Activated CD4-positive, CD25-positive, alpha-beta regulatory T cell (primary cell): Measurements from ENCODE around the gene COPE.
A peak's percentile ranks its signal among the peaks of the same experiment; 100 is the strongest.

Experiments used
- DNase-seq, 4 experiments: peaks; one replicate each; lab custom pipeline; 2025; lab: John Stamatoyannopoulos, UW

The COPE gene

GRCh38 chr19:18867751-18868150, 51.4 kb downstream of the COPE start:
- no peak for DNase-seq

- DNase-seq, result no peak
Measured at GRCh38 chr19:18867199-18867598, 52.0 kb downstream of the COPE start.

GRCh38 chr19:18866800-18867123, 52.4 kb downstream of the COPE start:
- no peak for DNase-seq

- DNase-seq, result peak; percentile 20 to 53 (median 34)
Measured at GRCh38 chr19:18865973-18866799, 53.0 kb downstream of the COPE start.

GRCh38 chr19:18865106-18865972, 53.8 kb downstream of the COPE start:
- DNase-seq, result no peak

GRCh38 chr19:18863843-18864362, 55.3 kb downstream of the COPE start:
- DNase-seq, result no peak

- no peak for DNase-seq
Measured at GRCh38 chr19:18862976-18863842, 56.0 kb downstream of the COPE start.

GRCh38 chr19:18861917-18862316, 57.3 kb downstream of the COPE start:
- DNase-seq, result no peak

GRCh38 chr19:18861235-18861634, 58.0 kb downstream of the COPE start:
- DNase-seq, result no peak

- no peak for DNase-seq
Measured at GRCh38 chr19:18860725-18861124, 58.5 kb downstream of the COPE start.

GRCh38 chr19:18860302-18860700, 58.9 kb downstream of the COPE start:
- DNase-seq, result no peak

- no peak for DNase-seq
Measured at GRCh38 chr19:18859676-18860301, 59.4 kb downstream of the COPE start.

- no peak for DNase-seq
Measured at GRCh38 chr19:18858906-18859646, 60.1 kb downstream of the COPE start.

GRCh38 chr19:18857223-18857622, 62.0 kb downstream of the COPE start:
- DNase-seq, result no peak

GRCh38 chr19:18856385-18857126, 62.6 kb downstream of the COPE start:
- no peak for DNase-seq

GRCh38 chr19:18855647-18856384, 63.4 kb downstream of the COPE start:
- no peak for DNase-seq

- no peak for DNase-seq
Measured at GRCh38 chr19:18854982-18855381, 64.2 kb downstream of the COPE start.

GRCh38 chr19:18853755-18854427, 65.3 kb downstream of the COPE start:
- DNase-seq, result no peak

GRCh38 chr19:18852648-18853047, 66.5 kb downstream of the COPE start:
- DNase-seq, result no peak
